HG02884 (cell line): ENCODE data around the gene NUP98.
"Not testable (repeated sequence)": the region's sequence is repeated elsewhere in the genome, so short reads cannot be mapped to it uniquely, and the experiment has no call there.

ENCODE experiments used
- ATAC-seq: cut with Tn5 transposase; IDR thresholded peaks from one replicate; pipeline ENCODE4 v1.9.1; 2021; ENCODE audit warnings: mild to moderate bottlenecking, moderate library complexity; ENCODE audit not compliant: unreplicated experiment

The NUP98 gene

DNA sequence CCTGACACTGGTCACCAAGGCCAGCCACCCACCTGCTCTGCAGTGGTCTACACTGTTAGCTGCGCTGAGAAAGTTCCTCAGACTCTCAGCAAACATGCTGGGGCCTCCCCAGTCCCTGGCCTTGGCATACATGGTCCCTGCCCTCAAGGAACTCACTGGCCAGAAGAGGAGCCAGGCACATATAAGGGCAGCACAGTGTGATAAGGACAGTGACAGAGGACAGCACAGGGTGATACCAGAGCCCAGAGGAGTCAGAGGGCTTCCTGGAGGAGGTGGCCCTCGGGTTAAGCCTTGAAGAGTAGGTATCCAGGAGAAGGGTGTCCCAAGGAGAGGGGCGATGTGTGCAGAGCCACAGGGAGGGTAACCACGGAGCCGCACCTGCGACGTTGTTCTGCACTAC, 151.8 kb downstream of the NUP98 start:
- ATAC-seq, result no peak

DNA sequence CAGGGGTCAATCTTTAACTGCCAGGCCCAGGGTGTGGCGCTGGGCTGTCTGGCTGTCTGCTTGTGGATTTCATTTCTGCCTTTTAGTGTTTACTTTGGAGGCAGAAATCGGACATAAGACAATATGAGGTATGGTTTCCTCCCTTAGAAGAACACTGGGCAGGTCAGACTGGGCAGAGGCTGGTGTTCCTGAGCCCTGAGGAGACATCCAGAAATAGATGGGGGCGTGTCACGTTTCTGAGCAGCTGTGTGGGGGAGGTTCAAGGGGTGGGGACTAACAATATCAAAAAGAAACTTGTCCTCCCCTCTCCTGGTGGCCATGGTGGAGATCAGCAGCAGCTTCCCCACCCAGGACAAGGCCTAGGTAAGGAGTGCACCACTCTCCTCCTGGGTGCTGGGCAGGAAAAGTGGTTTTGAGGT, 152.5 kb downstream of the NUP98 start, which contains the start of gene ART1:
Gene ART1 (plus strand): TSS at position 312 of the 419 bp plus-strand sequence. CDS start 14,086 bp downstream, outside the sequence.
- no peak for ATAC-seq

DNA sequence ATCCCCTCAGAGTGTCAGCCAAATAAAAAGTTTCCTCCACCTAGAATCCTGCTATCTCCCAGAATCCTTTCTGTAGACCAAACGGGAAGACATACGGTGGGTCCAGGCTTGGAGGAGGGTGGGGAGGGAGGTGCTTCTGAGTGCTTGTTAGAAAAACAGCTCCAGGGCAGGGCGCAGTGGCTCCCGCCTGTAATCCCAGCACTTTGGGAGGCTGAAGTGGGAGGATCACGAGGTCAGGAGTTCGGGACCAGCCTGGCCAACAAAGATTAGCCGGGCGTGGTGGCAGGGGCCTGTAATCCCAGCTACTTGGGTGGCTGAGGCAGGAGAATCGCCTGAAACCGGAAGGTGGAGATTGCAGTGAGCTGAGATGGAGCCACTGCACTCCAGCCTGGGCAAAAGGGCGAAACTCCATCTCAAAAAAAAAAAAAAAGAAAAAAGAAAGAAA, 154.2 kb downstream of the NUP98 start:
- not testable (repeated sequence) for ATAC-seq

DNA sequence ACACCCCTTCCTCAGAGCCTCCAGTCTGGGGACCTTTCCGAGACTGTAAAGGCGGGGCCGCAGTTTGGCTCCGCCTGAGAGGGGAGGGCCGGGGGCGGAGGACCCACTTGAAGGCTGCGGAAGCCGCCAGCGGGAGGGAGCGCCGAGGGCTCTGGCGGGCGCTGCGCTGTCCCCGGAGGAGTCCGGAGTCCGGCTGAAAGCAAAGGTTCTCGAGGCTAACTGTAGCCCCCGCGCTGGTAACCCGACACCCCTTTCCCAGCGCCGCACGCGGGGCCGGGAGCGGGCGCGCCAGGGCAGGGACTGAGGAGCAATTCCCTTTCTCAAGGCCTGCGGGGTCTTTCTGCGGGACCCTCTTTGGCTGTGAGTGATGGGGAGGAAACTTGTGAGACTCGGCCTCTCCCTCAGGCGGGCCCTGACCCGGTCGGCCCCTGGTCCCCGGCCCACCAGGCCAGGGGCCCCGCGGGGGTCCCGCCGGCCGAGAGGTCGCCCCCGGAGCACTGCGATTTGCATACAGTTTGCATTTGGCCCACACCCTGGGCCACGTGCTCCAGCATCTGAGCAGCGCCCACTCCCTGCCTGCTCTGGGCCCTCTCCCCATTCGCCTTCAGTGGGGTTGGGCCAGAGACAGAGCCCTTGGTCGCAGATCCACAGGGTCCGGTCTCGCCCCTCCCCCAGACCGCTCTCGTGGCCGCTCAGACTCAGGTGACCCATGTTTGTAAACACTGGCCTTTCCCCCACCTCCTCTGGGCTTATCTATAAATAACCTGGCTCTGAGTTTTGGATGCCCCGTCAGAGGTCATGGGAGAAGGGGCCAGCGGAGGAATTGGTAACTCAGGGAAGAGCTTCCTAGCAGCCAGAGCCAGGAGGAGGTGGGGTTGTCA, 155.0 kb downstream of the NUP98 start:
- ATAC-seq, result no peak

DNA sequence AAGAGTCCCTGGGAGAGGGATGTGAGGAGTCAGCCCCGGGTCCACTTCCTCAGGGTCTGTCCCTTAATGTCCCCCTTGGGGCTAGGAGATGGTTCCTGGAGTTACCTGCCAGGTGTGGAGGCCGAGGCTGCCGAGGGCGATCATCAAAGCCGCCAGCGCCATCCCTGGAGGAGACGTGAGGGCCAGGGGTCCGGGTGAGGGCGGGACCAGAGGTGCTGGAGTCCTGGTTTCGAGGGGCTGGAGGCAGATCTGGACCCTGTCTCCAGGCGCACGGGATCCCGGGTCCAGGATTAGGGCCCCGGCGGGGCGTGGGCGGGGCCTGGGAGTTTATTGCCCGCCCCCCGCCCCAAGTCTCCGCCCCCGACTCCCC, 155.7 kb downstream of the NUP98 start, which contains the start of gene ART5:
Gene ART5 (minus strand): TSS at position 292 of the 370 bp plus-strand sequence. CDS start 130 bp downstream, at position 162.
- no peak for ATAC-seq

DNA sequence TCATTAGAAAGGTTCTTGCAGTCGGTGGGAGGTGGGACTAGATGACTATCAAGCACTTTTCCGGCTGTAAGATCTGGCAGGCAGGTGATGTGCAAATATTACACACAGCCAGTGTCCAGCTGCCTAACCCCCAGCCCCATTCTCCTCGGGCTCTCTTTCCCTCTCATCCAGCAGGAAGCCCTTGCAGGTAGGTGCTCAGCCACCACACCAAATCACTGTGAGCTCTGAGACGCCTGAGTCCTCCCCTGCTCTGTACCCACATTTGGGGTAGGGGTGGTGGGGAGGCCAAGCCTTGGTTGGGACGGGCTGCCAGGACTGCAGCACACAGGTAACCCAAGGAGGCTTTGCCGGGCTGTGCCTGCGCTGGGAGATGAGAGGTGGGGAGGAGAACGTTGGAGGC, 156.2 kb downstream of the NUP98 start:
- ATAC-seq, result no peak

DNA sequence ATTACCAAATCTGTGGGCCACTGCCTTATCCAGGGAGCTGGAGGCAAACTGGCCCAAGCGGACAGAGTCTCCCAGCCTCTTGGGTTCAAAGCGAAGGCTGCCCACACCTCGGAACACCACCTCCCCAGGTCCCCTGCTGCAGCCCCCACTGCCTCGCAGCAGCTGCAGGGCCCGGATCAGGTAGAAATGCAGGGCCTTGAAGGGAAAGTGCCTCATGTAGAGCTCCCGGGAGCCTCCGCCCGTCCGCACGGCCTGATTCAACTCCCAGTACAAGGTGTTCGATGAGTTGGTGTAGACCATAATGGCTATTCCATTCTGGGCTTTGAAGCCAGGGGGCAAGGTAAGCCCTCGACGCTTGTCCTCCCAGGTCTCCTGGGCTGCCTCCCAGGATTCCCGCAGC, 157.5 kb downstream of the NUP98 start:
- ATAC-seq, result no peak

DNA sequence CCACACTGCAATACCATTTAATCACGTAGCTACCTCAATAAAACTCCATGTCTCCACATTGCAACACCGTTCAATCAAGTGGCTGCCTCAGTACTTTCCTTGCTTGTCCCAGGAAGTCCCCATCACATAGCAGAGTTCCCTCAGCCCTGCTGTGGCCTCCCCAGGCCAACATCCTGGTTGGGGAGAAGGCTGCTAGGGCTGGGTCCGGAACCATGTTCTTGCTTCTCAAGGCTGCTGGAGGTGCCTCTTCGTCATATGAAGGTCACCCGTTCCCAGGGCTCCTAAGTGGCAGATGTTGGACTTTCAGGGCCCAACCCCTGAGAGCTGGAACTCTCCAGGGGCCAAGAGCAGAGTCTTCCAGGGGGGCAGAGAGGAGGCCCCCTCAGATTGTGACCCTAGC, 158.8 kb downstream of the NUP98 start:
- ATAC-seq, result no peak

DNA sequence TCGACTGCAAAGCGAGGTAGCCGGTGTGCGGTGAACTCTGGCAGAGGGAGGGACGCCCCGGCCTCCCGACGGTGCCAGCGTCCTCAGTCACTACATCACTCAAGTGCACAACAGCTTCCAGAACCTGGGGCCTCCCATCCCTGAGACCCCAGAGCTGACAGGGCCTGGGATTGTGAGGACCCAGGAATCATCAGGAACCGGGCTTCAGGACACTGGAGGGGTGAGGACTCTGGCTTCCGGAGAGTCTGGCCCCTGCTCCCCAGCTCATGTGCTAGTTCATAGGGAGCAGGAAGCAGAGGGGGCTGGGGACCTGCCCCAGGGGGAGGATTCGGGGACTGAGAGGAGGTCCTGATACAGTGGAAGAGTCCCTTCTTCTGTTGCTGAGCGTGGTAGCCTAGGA, 160.2 kb downstream of the NUP98 start:
- no peak for ATAC-seq

DNA sequence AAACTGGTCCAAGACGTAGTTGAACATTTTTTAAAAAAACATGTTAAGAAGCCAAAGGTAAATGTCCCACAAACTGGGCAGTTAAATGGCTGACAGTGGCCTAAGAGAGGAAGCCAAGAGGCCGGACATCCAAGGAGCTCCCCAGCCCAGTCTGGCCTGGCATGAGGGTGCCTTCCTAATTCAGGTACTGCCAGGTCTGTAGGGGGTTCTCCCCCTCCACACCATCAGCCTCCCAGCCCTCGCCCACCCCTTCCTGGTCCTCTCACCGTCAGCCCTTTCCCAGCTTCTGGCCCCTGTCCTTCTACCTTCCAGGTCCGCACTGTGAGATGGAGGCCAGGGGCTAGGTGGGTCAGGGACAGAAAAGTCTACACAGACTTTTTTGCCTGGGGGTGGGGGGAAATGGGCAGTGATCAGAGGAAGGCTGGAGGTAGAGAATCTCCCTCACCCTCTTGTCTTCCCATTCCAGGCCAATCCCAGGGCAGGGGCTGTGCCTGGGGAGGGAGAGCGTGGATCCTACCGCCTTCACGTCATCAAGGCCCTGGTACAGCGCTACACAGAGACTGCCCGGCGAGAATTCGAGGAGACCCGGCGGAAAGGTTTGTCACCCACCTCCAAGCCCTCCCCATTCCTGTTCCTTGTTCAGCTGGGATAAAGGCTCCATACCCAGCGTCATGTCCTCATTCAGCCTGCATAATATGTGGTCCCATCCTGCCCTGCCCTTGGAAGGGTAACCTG, 161.5 kb downstream of the NUP98 start:
- ATAC-seq, result no peak

DNA sequence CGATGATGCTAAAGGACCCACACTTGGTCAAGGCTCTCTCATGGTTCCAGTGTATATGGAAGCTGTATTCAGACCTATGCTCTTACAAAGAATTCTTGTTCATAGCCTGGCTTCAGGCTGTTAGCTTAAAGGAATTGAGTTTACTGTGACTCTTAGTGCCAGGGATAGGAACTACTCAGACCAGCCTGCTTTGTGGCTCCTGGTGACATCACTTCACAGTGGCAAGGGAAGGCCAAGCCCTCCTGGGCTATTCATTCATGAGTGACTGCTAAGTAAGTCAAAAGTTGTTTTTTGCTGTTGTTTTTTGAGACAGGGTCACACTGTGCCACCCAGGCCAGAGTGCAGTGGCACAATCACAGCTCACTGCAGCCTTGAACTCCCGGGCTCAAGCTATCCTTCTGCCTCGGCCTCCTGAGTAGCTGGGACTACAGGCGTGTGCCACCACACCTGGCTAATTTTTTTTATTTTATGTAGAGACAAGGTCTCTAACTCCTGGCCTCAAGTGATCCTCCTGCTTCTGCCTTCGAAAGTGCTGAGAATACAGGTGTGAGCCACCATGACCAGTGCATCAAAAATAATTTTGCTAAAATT, 165.2 kb downstream of the NUP98 start:
- ATAC-seq, result no peak

DNA sequence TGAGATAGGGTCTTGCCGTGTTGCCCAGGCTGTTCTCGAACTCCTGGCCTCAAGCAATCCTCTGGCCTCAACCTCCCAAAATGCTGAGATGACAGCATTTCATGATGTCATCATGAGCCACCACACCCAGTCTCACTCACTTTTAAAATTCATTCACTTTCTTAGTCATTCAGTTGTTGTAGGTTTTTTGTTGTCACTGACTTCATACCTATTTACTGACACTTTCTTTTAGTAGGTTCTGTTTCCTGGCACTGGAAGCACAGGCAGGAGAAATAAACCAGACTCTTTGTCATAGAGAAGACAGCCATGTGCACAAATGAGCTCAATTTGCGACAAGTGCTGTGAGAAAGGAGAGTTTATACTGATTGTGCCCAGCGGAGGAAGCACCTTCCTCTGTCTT, 166.0 kb downstream of the NUP98 start:
- ATAC-seq, result no peak

DNA sequence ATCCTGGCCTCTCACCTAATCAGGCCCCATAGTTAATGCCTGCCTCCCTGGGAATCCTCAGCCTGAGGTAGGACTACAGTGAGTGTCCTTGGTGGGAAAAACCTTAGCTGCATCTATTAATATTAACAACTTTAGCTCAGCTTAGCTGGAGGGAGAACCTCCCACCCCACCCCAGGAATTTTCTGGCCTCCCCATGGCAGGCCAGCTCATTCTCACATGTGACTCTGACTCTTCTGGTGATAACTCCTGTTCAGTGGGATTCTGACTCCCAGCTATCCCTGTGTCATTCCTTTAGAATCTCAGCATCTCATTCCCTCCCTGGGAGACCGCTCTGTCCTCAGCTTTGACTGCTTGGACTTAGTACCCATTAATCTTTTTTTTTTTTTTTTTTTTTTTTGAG, 170.1 kb downstream of the NUP98 start:
- ATAC-seq, result no peak

DNA sequence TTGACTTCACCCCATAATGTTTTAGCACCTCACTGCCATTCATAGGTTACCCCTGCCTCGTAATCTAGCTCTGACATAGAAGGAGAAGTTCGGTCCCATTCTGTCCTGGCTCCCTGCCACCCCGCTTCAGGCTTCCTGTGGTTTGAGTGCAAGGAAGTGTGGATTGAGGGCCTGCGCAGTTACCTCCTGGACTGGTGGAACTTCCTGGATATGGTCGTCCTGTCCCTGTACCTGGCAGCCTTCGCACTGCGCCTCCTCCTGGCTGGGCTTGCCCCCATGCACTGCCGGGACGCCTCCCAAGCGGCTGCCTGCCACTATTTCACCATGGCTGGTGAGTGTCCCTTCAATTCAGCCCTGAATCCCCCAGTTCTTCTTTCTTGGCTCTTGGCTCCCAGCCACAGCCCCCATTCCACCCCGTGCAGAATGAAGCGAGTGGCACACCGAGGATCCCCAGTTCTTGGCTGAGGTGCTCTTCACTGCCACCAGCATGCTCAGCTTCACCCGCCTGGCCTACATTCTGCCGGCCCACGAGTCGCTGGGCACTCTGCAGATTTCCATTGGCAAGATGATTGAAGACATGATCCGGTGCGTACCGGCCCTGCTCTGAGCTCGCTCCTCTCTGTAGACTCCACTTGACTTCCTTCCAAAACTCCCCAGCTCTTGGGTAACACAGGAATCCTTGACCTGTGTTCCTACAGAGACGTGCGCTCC, 170.9 kb downstream of the NUP98 start:
- ATAC-seq, result no peak
